ENCODE results near the gene KIFC1.
"Not testable (repeated sequence)": the region's sequence is repeated elsewhere in the genome, so short reads cannot be mapped to it uniquely, and the experiment has no call there.

KIFC1 gene

DNA sequence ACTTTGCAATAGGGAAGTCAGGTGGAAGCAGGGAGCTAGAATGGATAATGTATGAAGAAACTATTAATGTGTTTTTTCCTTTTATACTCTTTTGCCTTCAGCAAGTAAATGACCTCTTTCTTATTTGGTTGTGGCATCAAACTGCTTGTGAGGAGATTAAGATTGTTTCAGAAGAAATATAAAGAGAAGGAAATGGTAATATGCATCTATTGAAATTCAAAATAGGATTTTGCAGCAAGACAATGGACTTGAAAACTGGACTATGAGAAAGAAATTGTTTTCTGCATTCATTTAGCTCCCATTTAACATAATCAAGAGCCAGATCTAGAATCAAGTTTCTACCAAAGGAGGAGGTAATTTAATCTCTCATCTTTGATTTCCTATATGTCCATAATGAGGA lies 32.3 kb upstream of the KIFC1 start:
- Histone ChIP-seq H3K9ac (ENCODE audit: insufficient read length) (no peak overlapping the region), H3K4me3 (no peak overlapping the region), H3K9me3 (ENCODE audit: low read depth, low read length) (no peaks in the 10 kb centered on the region), H3K27ac (no peak overlapping the region), H3K36me3 (ENCODE audit: insufficient read depth, low read length) (no peaks in the 10 kb centered on the region)
- TF ChIP-seq EZH2 (IDR thresholded peaks at IDR 0.05) (no peak), POLR2AphosphoS5 (IDR thresholded peaks at IDR 0.05; ENCODE audit: borderline replicate concordance, low read depth, low read length) (no peak), FOXP2 (optimal IDR thresholded peaks at IDR 0.05; ENCODE audit: control extremely low read depth, extremely low read length, insufficient read depth) (no peak)
- DNase-seq (ENCODE audit: low read depth, low spot score), result no peak

DNA sequence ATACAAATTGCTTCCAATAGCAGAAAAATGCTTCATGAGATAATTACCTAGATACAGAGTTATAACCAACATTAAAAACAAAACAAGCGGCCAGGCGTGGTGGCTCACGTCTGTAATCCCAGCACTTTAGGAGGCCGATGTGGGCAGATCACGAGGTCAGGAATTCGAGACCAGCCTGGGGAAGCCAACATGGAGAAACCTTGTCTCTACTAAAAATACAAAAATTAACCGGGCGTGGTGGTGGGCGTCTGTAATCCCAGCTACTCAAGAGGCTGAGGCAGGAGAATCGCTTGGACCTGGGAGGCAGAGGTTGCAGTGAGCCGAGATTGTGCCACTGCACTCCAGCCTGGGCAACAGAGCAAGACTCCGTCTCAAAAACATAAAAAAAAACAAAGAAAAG lies 28.1 kb upstream of the KIFC1 start:
- not testable (repeated sequence) for H3K9me3 ChIP-seq (ENCODE audit: low read depth, low read length); H3K27ac ChIP-seq; H3K4me3 ChIP-seq; DNase-seq (ENCODE audit: low read depth, low spot score); H3K9ac ChIP-seq (ENCODE audit: insufficient read length); H3K36me3 ChIP-seq (ENCODE audit: insufficient read depth, low read length)

DNA sequence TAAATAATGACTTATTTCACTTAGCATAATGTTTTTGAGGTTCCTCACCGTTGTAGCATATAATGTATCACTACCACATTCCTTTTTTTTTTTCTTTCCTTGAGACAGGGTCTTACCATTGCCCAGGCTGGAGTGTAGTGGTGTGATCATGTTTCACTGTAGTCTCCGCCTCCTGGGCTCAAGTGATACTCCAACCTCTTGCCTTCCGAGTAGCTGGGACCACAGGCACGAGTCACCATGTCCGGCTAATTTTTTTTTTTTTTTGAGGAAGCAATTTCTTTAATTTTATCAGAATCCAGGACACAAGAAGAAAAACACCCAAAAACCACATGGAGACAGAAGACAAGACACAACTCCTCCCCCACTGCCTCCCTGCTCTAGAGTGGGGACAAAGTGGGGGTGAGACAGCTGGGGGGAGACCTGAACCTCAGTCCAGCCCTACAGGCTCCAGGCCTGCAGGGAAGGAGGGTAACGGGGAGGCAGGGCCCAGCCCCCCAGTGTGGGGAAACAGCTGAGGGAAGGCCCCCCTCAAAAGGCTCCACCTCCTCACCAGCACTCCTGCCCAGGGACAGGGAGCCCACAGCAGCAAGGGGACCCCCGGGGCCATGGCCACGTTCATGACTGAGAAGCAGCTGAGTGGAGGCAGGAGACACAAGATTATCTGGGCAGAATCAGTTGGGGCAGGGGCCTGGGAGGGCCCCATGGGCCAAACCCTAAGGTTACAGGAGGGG lies 27.0 kb upstream of the KIFC1 start:
- not testable (repeated sequence) for DNase-seq (ENCODE audit: low read depth, low spot score); H3K9ac ChIP-seq (ENCODE audit: insufficient read length)

DNA sequence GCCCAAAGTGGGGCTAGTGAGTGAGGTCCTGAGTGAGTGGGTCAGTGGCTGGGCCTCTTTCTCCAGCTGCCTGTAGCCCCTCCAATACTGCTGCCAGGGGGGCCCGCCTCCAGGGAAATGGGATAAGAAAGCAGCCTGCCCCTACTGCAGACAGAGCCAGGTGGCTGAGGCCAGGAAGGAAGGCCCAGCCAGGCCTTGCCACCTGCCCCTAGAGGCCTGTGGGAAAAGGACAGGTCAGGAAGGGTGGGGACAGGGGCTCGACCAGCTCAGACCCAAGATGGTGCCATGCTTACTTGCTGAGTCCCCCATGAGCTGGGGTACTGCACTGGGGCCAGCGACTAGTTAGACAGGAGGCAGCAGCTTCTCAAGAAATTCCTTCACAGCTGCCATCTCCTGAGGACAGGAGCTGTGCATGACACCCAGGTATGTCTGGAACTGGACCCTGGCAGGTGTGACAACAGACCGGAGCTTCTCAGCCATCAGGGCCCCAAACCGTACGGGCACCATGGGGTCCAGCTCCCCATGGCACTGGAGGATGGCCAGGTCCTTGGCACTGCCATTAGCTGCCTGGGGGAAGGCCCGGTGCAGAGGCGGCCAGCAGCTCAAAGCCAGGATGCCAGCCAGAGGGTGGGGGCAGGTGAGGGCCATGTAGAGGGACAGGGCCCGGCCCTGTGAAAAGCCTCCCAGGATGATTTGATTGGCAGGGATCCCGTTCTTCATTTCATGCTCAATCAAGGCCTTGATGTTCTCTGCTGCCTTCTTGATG lies 26.2 kb upstream of the KIFC1 start:
- not testable (repeated sequence) for H3K4me3 ChIP-seq; H3K9me3 ChIP-seq (ENCODE audit: low read depth, low read length); DNase-seq (ENCODE audit: low read depth, low spot score); H3K36me3 ChIP-seq (ENCODE audit: insufficient read depth, low read length); H3K9ac ChIP-seq (ENCODE audit: insufficient read length); H3K27ac ChIP-seq

More for the DNA sequence above, 27.0 kb upstream of the KIFC1 start:
- H3K4me3 ChIP-seq, result 0 out of 2 replicates have a peak overlapping the region, but pooled peaks have one; percentile 8
- not testable (repeated sequence) for H3K27ac ChIP-seq; H3K36me3 ChIP-seq (ENCODE audit: insufficient read depth, low read length); H3K9me3 ChIP-seq (ENCODE audit: low read depth, low read length)

DNA sequence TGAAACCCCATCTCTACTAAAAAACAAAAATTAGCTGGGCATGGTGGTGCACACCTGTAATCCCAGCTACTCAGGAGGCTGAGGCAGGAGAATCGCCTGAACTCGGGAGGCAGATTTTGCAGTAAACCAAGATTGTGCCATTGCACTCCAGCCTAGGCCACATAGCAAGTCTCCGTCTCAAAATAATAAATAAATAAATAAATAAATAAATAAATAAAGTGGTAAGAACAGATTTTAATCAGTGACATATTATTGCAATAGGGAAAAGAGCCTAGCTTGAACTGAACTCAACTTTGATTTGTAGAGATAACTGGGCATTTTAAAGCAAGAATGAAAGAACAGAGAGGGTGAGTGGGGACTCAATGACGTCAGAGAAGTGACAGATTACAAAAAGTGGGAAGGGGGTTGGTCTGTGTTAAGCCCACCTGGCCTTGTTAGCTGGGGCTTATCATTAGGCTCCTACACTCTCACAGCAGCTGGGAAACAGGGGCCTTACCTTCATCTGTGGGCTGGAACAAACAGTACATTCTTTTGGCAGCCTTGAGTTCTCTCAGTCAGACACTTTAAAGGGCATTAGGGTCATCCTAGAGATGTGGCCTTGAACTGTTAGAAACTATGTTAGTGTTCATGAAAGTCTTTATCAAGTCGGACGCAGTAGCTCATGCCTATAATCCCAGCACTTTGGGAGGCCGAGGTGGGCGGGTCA lies 24.5 kb upstream of the KIFC1 start:
- no peak for DNase-seq (ENCODE audit: low read depth, low spot score)
- Histone ChIP-seq H3K4me3 (no peak overlapping the region), H3K9ac (ENCODE audit: insufficient read length) (no peak overlapping the region), H3K9me3 (ENCODE audit: low read depth, low read length) (no peaks in the 10 kb centered on the region), H3K27ac (no peak overlapping the region), H3K36me3 (ENCODE audit: insufficient read depth, low read length) (no peaks in the 10 kb centered on the region)
- TF ChIP-seq POLR2AphosphoS5 (IDR thresholded peaks at IDR 0.05; ENCODE audit: borderline replicate concordance, low read depth, low read length) (no peak), FOXP2 (optimal IDR thresholded peaks at IDR 0.05; ENCODE audit: control extremely low read depth, extremely low read length, insufficient read depth) (no peak), EZH2 (IDR thresholded peaks at IDR 0.05) (no peak)

DNA sequence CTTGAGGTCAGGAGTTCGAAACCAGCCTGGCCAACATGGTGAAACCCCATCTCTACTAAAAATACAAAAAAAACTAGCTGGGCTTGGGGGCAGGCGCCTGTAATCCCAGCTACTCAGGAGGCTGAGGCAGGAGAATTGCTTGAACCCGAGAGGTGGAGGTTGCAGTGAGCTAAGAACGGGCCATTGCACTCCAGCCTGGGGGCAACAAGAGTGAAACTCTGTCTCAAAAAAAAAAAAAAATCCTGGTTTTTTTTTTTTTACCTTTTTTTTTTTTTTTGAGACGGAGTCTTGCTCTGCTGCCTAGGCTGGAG lies 24.0 kb upstream of the KIFC1 start:
- H3K36me3 ChIP-seq (ENCODE audit: insufficient read depth, low read length); H3K4me3 ChIP-seq; DNase-seq (ENCODE audit: low read depth, low spot score); H3K9ac ChIP-seq (ENCODE audit: insufficient read length); H3K9me3 ChIP-seq (ENCODE audit: low read depth, low read length); H3K27ac ChIP-seq: not testable (repeated sequence)

DNA sequence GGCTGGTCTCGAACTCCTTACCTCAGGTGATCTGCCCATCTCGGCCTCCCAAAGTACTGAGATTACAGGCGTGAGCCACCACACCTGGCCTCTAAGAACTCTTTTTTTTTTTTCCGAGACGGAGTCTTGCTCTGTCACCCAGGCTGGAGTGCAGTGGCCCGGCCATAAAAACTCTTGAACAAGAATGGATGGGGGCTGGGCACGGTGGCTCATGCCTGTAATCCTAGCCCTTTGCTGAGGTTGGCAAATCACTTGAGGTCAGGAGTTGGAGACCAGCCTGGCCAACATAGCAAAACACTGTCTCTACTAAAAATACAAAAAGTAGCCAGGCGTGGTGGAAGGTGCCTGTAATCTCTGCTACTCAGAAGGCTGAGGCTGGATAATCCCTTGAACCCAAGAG lies 19.7 kb upstream of the KIFC1 start:
- not testable (repeated sequence) for H3K27ac ChIP-seq; H3K9ac ChIP-seq (ENCODE audit: insufficient read length); H3K36me3 ChIP-seq (ENCODE audit: insufficient read depth, low read length); DNase-seq (ENCODE audit: low read depth, low spot score); H3K4me3 ChIP-seq; H3K9me3 ChIP-seq (ENCODE audit: low read depth, low read length)

DNA sequence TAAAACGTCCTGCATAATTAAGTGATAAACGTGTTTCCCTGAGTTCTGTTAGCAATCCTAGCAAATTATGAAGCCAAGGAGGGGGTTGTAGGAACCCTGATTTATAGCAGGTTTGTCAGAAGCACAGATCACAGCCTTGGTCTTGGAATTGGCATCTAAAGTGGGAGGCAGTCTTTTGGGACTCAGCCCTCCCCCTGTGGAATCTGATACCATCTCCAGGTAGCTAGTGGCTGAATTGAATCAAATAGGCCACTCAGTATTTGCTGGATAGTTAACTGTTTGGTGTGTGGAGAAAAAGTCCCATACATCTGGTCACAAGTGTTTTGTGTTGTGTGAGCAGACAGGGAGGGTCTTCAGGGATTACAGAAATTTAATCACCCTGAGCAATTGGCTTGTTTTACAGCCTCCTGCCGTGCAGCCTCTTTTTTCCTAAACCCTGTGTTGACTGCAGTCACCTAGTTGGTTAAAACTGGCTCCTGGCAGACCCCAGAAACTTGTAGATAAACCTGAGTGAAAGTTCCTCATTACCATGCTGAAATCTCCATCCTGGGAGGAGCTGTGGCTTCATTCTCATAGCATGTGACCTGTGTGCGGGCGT lies 19.0 kb upstream of the KIFC1 start:
- no peaks in the 10 kb centered on the region for H3K36me3 ChIP-seq (ENCODE audit: insufficient read depth, low read length)
- DNase-seq (ENCODE audit: low read depth, low spot score), result no peak
- H3K27ac ChIP-seq, result no peak overlapping the region
- no peak overlapping the region for H3K9ac ChIP-seq (ENCODE audit: insufficient read length)
- no peak overlapping the region for H3K4me3 ChIP-seq
- no peaks in the 10 kb centered on the region for H3K9me3 ChIP-seq (ENCODE audit: low read depth, low read length)
- TF ChIP-seq FOXP2 (optimal IDR thresholded peaks at IDR 0.05; ENCODE audit: control extremely low read depth, extremely low read length, insufficient read depth) (no peak), POLR2AphosphoS5 (IDR thresholded peaks at IDR 0.05; ENCODE audit: borderline replicate concordance, low read depth, low read length) (no peak), EZH2 (IDR thresholded peaks at IDR 0.05) (no peak)
